Stimulated activated CD8-positive, alpha-beta memory T cell treated with anti-CD3 and anti-CD28 coated beads, Interleukin-12 subunit alpha, Interleukin-12 subunit beta, amount 100 ng/mL, for 1 hour (primary cell): ENCODE data around the gene ABCB11.
A peak's percentile ranks its signal among the peaks of the same experiment; 100 is the strongest.

Source experiments
- DNase-seq: peaks from one replicate; pipeline ENCODE4 v3.0.0-alpha.2; 2020; ENCODE audit warnings: low read depth

Gene ABCB11

DNA sequence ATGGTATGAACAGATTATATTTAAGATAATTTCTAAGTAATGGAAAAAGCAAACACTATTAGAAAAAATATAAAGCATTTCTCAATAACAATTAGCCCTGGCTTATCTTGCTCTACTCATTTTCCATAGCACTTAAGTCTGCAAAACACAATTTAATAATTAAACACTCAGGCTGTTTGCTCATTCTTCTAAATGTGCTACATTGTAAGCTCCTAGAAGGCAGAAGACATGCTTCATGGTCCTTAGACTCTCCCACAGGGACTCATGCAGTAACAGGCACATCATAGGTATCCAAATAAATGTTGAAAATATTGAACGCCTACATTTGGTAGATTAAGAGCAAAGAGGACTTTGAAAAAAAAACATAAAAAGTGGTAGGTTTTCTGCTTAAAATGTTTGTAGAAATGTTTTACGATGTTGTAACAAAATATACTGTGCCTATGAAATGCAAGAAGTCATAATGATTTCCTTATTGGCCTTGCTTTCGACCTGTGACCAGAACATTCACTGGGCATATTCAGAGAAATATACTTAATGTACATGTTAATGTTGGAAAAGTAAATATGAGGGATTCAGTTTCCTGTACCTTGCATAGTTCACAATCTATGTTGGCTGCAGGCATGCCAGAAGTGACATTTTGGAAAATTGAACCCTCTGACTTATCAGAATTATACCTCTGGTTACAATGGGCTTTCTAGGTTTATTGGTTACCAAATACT, 102.9 kb downstream of the ABCB11 start:
- no peak for DNase-seq

GRCh38 chr2:168926621-168927386, 104.3 kb downstream of the ABCB11 start:
- no peak for DNase-seq

DNA sequence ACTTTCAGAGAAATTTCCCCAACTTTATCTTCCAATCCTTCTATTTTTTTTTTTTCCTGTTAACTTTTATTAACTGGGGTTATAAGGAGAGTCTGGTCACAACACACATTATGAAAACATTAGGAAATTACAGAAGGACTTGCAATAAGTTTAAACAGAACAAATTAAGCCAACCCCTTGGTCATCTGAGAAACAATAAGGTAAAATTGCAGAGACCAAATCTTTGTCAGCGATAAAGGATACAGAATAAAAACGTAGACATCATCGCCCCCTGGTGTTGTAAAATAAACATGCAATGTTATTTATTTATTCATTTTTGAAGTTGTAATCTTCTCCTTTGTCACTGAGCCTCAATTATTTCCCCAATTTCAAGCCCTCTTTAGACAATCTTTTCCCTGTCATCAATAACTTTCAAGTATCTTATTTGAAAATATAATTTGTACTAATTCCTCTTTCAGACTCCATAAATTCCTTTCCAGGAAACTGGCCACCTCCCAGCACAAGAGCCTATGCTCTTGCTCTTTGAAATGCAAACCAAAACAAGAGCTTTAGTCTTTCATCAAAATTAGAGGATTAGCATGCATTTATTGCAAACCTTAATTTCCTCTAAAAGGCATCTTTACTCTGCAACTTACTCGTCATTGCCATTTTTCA, 110.5 kb downstream of the ABCB11 start:
- no peak for DNase-seq

- no peak for DNase-seq
Measured at GRCh38 chr2:168916331-168916675, 114.8 kb downstream of the ABCB11 start.

DNA sequence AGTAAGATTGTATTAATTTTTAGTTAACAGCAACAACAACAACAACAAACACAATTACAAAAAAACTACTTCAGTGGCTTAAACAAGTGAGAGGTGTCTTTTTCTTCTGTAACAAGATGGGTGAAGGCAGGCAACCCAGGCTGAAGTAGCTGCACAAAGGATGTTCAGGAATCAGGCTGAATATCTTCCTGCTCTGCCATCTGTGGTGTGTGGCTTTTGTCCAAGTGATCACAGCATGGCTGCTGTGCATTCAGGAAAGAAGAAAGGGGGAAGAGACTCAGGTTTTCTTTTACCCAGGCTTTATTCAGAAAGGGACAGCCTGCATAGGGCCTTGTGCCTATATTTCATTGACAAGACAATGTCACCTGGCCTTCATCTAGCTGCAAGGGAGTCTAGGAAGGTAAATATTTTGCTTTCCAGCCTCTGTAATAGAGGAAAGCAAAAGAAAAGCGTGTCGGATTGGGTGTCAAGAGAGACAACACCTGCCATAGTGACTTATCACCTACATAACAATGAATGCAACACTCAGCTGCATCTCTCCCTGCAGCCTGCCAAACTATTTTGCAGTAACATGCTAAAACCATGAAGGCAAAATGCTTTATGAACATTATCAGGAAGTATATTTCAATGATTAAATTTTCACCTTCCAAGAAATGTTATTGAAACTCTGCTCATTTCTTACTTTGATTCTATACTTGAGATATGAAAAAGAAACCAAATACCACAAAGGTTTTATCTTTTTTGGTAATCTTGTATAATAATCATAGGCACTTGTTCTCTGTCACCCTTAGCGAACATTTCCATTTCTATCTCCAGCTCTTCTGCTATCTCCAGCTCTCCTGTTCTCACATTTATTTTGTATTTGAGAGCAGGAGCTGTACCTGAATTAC, 115.4 kb downstream of the ABCB11 start:
- no peak for DNase-seq

GRCh38 chr2:168913495-168913894, 117.6 kb downstream of the ABCB11 start:
- DNase-seq: no peak

DNA sequence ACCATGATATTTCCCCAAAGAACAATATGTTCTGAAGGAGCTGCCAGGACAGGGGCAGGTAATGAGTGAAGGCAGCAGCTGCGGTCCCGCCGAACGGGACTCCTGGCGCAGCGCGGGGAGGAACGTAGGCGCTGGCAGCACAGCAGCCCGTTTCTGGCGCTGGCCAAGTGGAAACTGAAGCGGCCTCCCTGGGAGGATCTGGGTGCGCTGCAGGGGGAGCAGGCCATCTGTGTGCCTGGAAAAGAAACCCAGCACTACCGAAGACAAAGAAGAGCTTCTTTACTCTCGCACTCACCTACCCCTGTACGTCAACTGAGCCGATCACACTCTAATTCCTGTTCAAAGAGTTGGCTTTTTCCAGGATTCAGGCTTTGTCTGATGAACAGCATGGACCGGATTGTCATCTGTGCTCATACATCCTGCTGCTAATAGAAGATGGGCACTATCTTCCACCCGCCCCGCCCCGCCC, 118.2 kb downstream of the ABCB11 start:
- no peak for DNase-seq

DNA sequence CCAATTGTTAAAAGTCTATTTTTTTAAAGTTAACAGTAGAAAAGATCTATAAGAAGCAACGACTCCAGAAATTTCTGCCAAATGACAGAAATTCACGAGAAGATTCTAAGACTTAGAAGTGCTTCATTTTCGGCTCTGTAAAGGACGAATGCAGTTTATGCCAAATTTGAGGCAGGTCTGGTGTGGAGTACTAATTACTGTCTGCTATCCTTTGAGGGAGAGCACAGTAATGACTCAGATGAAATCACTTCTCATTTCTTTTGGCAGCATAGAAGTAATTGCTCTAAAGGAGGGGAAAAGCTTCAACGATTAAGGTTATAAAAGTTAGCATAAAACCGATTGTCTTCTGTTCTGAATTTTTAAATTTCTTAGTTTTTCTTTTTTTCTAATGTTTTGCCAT, 118.7 kb downstream of the ABCB11 start:
- no peak for DNase-seq

- DNase-seq: no peak
Measured at GRCh38 chr2:168910330-168910729, 120.8 kb downstream of the ABCB11 start.

DNA sequence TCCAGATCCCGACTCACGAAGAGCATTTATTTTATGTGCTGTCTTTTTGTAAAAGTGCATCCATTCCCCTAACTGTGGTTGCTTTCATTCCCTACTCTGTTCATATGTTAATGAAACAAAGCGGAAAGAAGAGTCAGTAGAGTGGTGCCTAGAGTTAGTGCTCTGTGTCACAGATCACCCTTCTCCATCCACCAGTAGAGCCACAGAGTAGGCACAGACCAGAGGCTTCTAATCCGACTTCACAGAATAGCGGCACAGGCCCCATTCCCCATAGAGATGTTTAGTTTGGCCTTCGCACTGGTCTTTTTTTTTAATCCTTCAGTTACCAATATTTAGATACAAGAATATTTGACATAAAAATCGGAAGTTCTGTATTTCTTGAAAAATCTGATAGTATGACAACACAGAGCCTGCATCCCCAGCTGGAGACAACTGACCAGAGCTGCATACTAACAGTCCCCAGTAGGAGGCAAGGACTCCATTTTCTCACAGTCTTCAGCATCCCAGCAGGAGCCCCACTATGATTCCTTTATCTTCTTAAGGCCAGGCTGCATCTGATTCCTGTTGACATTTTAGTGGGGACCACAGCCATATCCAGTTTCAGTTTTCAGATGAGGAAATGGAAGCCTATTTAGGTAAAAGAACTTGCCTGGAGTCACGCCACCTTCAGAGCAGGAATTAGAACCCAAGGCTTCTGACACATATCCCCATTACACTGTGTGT, 123.0 kb downstream of the ABCB11 start:
- DNase-seq: no peak

DNA sequence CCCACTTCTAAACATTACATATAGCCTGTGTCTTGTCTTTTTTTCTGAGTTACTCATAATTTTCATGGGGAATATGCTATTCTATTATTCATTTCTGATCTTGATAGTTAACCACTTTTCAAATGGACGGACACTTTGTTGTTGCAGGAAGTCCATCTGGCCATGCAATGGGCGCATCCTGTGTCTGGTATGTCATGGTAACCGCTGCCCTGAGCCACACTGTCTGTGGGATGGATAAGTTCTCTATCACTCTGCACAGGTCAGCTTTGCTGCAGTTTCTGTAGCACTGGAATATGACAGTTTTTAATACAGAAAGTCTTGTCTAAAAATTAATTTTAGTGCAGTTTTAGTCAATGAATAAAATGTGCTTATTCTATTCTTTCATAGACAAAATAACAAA, 126.8 kb downstream of the ABCB11 start:
- no peak for DNase-seq

DNA sequence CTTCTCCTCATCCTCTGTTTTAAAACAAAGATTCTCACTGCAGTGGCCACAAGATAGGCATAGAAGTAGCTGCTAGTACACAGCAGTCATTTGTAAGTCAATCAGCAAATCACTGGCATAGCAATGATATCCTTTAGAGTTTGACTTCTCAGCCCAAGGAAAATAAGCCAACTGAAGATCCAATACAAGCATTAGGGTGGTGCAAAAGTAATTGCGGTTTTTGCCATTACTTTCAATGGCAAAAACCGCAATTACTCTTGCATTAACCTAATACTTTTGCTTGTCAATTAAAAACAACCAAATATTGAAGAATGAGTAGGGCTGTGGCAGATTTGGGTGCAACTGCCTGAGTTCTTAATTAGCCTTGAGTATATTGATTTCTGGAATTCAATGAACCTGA, 127.2 kb downstream of the ABCB11 start:
- no peak for DNase-seq

GRCh38 chr2:168901003-168901402, 130.1 kb downstream of the ABCB11 start, which contains the start of gene G6PC2:
TSS of gene G6PC2 (plus strand) at chr2:168901291. CDS start at chr2:168901332, 41 bp downstream.
- no peak for DNase-seq

GRCh38 chr2:168897449-168897848, 133.7 kb downstream of the ABCB11 start:
- DNase-seq: no peak

GRCh38 chr2:168896783-168897182, 134.3 kb downstream of the ABCB11 start:
- DNase-seq: no peak

GRCh38 chr2:168895771-168896170, 135.4 kb downstream of the ABCB11 start:
- no peak for DNase-seq

- DNase-seq: no peak
Measured at GRCh38 chr2:168894720-168895119, 136.4 kb downstream of the ABCB11 start.

DNA sequence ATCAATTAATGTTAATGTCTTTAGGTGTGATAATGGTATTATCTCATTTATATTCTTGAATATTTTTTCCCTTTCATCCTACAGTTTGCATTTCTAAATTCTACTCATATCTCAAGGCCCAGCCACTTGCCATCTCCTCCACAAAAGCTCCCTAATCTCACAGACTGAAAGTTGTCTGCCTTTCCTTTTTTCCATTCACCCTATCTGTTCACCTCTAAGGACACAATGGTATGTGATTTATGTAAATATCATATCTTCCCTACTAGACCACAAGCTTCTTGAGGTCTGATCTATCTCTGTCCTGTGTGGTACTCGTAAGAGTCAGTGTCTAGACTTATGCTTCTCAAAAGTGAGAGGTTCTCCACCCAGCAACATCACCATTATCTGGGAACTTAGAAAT, 137.0 kb downstream of the ABCB11 start:
- no peak for DNase-seq

DNA sequence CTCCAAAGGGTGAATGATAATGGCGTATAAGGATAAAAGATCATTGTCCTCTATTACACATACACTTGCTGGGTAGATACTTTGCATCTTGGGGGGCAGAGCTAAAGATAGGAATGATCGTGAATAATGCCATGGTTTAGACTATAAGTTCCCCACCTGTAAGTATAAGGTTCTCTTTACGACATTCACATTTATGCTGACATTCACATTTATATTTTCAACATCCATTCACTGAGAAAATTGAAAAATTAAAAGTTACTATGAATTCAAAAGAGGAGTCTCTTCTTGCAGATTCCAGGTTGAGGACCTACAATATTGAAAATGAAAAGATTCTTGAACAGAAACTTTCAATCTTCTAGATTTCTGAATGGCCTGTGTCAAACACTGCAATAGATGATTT, 138.8 kb downstream of the ABCB11 start:
- no peak for DNase-seq

- peak; percentile 73 for DNase-seq
Measured at GRCh38 chr2:168890006-168890782, 140.9 kb downstream of the ABCB11 start, which contains the start of gene SPC25. TSS of gene SPC25 (minus strand) at chr2:168890430. CDS start at chr2:168889519, 911 bp downstream.
